Astrocyte (in vitro differentiated cells and primary cell): ENCODE results near the gene ELK4. TPM values are rescaled to one million over a fixed set of nuclear protein-coding genes. Genes with fewer than 3 reads are reported as not detected.
A peak's percentile ranks its signal among the peaks of the same experiment; 100 is the strongest.

Experiments used
- DNase-seq: peaks from one replicate; pipeline ENCODE4 v3.0.0-alpha.2; 2010; ENCODE audit warnings: low read depth
- FAIRE-seq: peaks from 2 replicates; lab custom pipeline; 2011; peaks lifted over from hg19 to GRCh38; lab: Jason Lieb, UNC
- H2AFZ ChIP-seq: 2 replicates; pipeline ENCODE4 v1.6.0; 2012; ENCODE audit warnings: low read depth, low read length, inconsistent platforms
- H3K27ac ChIP-seq: 2 replicates; pipeline ENCODE4 v1.5.1; 2011; ENCODE audit warnings: low read depth, low read length, inconsistent platforms
- H3K27me3 ChIP-seq: 2 replicates; pipeline ENCODE4 v1.6.0; 2011; ENCODE audit warnings: low read length, inconsistent platforms; ENCODE audit not compliant: insufficient read depth
- H3K36me3 ChIP-seq: 2 replicates; pipeline ENCODE4 v1.5.1; 2011; ENCODE audit warnings: low read length, inconsistent platforms; ENCODE audit not compliant: insufficient read depth
- H3K4me1 ChIP-seq: 2 replicates; pipeline ENCODE4 v1.5.1; 2011; ENCODE audit warnings: low read length, inconsistent platforms; ENCODE audit not compliant: insufficient read depth
- H3K4me2 ChIP-seq: 2 replicates; pipeline ENCODE4 v1.6.0; 2012; ENCODE audit warnings: low read length, inconsistent platforms
- H3K4me3 ChIP-seq: 2 replicates; pipeline ENCODE4 v1.5.1; 2011; ENCODE audit warnings: low read depth, mild to moderate bottlenecking, low read length, inconsistent platforms; ENCODE audit not compliant: insufficient read depth
- H3K79me2 ChIP-seq: 2 replicates; pipeline ENCODE4 v1.6.0; 2012; ENCODE audit warnings: mild to moderate bottlenecking, low read length, inconsistent platforms; ENCODE audit not compliant: insufficient read depth
- H3K9ac ChIP-seq: 2 replicates; pipeline ENCODE4 v1.6.0; 2012; ENCODE audit warnings: mild to moderate bottlenecking, low read length, inconsistent platforms
- H3K9me3 ChIP-seq: 2 replicates; pipeline ENCODE4 v1.5.1; 2012; ENCODE audit warnings: low read depth, mild to moderate bottlenecking, low read length, inconsistent platforms; ENCODE audit not compliant: insufficient read depth
- H4K20me1 ChIP-seq: 2 replicates; pipeline ENCODE4 v1.6.0; 2012; ENCODE audit warnings: low read length, inconsistent platforms; ENCODE audit not compliant: insufficient read depth
- H3K27ac Mint-ChIP-seq: one replicate; pipeline ENCODE4 v1.8.0; 2021; ENCODE audit warnings: mild to moderate bottlenecking, mixed read lengths; ENCODE audit not compliant: unreplicated experiment
- H3K27me3 Mint-ChIP-seq: one replicate; pipeline ENCODE4 v1.8.0; 2021; ENCODE audit warnings: low read depth, mixed read lengths; ENCODE audit not compliant: unreplicated experiment
- H3K36me3 Mint-ChIP-seq: one replicate; pipeline ENCODE4 v1.8.0; 2021; ENCODE audit warnings: low read depth, mixed read lengths; ENCODE audit not compliant: unreplicated experiment
- H3K4me1 Mint-ChIP-seq: one replicate; pipeline ENCODE4 v1.8.0; 2021; ENCODE audit warnings: low read depth, mixed read lengths; ENCODE audit not compliant: unreplicated experiment
- H3K4me3 Mint-ChIP-seq: one replicate; pipeline ENCODE4 v1.8.0; 2021; ENCODE audit warnings: mild to moderate bottlenecking, moderate library complexity, mixed read lengths; ENCODE audit not compliant: unreplicated experiment
- H3K9me3 Mint-ChIP-seq: one replicate; pipeline ENCODE4 v1.8.0; 2021; ENCODE audit warnings: mild to moderate bottlenecking, mixed read lengths; ENCODE audit not compliant: unreplicated experiment
- EZH2 ChIP-seq: IDR thresholded peaks from 2 replicates; pipeline ENCODE4 v1.6.1; 2012; ENCODE audit warnings: mild to moderate bottlenecking, low read length, inconsistent platforms; ENCODE audit not compliant: insufficient read depth
- total RNA-seq: library from RNA; stranded (reverse); gene quantifications from 2 replicates; pipeline ENCODE4 v1.2.1, GENCODE V29; 2021
- TF ChIP-seq, protein P1 (sequence below): IDR thresholded peaks from 2 replicates; pipeline ENCODE4 v1.5.1; 2011; ENCODE audit warnings: low read depth, mild to moderate bottlenecking, inconsistent platforms, low read length, moderate library complexity; ENCODE audit not compliant: insufficient read depth

The ELK4 gene
- total RNA-seq, 1 donor from 2014 or later: 31.3 TPM

- FAIRE-seq: no peak
- peaks cover 12% of the 10 kb centered on the region for H3K27me3 Mint-ChIP-seq
- no peak overlapping the region for H3K4me3 ChIP-seq
- H3K4me1 Mint-ChIP-seq: peaks cover 4% of the 10 kb centered on the region
- H3K36me3 Mint-ChIP-seq: no peaks in the 10 kb centered on the region
- peaks cover 3% of the 10 kb centered on the region for H3K27me3 ChIP-seq
- TF ChIP-seq EZH2: no peak
- TF ChIP-seq, protein P1, sequence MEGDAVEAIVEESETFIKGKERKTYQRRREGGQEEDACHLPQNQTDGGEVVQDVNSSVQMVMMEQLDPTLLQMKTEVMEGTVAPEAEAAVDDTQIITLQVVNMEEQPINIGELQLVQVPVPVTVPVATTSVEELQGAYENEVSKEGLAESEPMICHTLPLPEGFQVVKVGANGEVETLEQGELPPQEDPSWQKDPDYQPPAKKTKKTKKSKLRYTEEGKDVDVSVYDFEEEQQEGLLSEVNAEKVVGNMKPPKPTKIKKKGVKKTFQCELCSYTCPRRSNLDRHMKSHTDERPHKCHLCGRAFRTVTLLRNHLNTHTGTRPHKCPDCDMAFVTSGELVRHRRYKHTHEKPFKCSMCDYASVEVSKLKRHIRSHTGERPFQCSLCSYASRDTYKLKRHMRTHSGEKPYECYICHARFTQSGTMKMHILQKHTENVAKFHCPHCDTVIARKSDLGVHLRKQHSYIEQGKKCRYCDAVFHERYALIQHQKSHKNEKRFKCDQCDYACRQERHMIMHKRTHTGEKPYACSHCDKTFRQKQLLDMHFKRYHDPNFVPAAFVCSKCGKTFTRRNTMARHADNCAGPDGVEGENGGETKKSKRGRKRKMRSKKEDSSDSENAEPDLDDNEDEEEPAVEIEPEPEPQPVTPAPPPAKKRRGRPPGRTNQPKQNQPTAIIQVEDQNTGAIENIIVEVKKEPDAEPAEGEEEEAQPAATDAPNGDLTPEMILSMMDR: no peak
- no peak for DNase-seq
- peaks cover 6% of the 10 kb centered on the region for H3K4me1 ChIP-seq
- H3K9ac ChIP-seq: no peak overlapping the region
- H3K36me3 ChIP-seq: no peaks in the 10 kb centered on the region
- H3K79me2 ChIP-seq: no peaks in the 10 kb centered on the region
- no peak overlapping the region for H3K4me2 ChIP-seq
- no peak overlapping the region for H2AFZ ChIP-seq
- H3K27ac ChIP-seq: no peak overlapping the region
- no peak overlapping the region for H3K4me3 Mint-ChIP-seq
- no peaks in the 10 kb centered on the region for H3K9me3 ChIP-seq
- no peak overlapping the region for H3K27ac Mint-ChIP-seq
- no peaks in the 10 kb centered on the region for H4K20me1 ChIP-seq
- H3K9me3 Mint-ChIP-seq: no peaks in the 10 kb centered on the region
Observed at GRCh38 chr1:205590457-205590768, 41.4 kb downstream of the ELK4 start.

- H3K36me3 Mint-ChIP-seq: no peaks in the 10 kb centered on the region
- no peaks in the 10 kb centered on the region for H3K9me3 Mint-ChIP-seq
- peaks cover 3% of the 10 kb centered on the region for H3K27me3 ChIP-seq
- peaks cover 4% of the 10 kb centered on the region for H3K4me1 Mint-ChIP-seq
- H2AFZ ChIP-seq: no peak overlapping the region
- H3K27me3 Mint-ChIP-seq: peaks cover 12% of the 10 kb centered on the region
- H3K9ac ChIP-seq: no peak overlapping the region
- no peak overlapping the region for H3K27ac ChIP-seq
- TF ChIP-seq, protein P1: no peak
- no peak for TF ChIP-seq EZH2
- no peak overlapping the region for H3K4me3 ChIP-seq
- no peak for FAIRE-seq
- H3K27ac Mint-ChIP-seq: no peak overlapping the region
- H3K4me3 Mint-ChIP-seq: no peak overlapping the region
- H4K20me1 ChIP-seq: no peaks in the 10 kb centered on the region
- no peak for DNase-seq
- H3K36me3 ChIP-seq: no peaks in the 10 kb centered on the region
- H3K4me1 ChIP-seq: peaks cover 6% of the 10 kb centered on the region
- no peaks in the 10 kb centered on the region for H3K79me2 ChIP-seq
- H3K4me2 ChIP-seq: no peak overlapping the region
- no peaks in the 10 kb centered on the region for H3K9me3 ChIP-seq
Observed at GRCh38 chr1:205589618-205590456, 42.0 kb downstream of the ELK4 start.

- Mint-ChIP-seq H3K4me3 (no peak overlapping the region), H3K36me3 (no peaks in the 10 kb centered on the region), H3K27me3 (peaks cover 12% of the 10 kb centered on the region), H3K4me1 (peaks cover 4% of the 10 kb centered on the region), H3K27ac (no peak overlapping the region), H3K9me3 (no peaks in the 10 kb centered on the region)
- no peak overlapping the region for H3K9ac ChIP-seq
- H3K4me1 ChIP-seq: peaks cover 6% of the 10 kb centered on the region
- H3K27me3 ChIP-seq: peaks cover 3% of the 10 kb centered on the region
- no peak overlapping the region for H2AFZ ChIP-seq
- no peak overlapping the region for H3K27ac ChIP-seq
- H3K36me3 ChIP-seq: no peaks in the 10 kb centered on the region
- H3K4me3 ChIP-seq: no peak overlapping the region
- peak overlapping the region; percentile 17 for H3K4me2 ChIP-seq
- no peak for FAIRE-seq
- H3K79me2 ChIP-seq: no peaks in the 10 kb centered on the region
- TF ChIP-seq EZH2: no peak
- TF ChIP-seq, protein P1: no peak
- no peak for DNase-seq
- H3K9me3 ChIP-seq: no peaks in the 10 kb centered on the region
- H4K20me1 ChIP-seq: no peaks in the 10 kb centered on the region
Observed at GRCh38 chr1:205589046-205589445, 42.8 kb downstream of the ELK4 start.
